ENCODE results near the gene CAMTA1. TPM values are rescaled to one million over a fixed set of nuclear protein-coding genes. Genes with fewer than 3 reads are reported as not detected.

CAMTA1 gene
- total RNA-seq, 1 donor from 2014 or later: 160 TPM

DNA sequence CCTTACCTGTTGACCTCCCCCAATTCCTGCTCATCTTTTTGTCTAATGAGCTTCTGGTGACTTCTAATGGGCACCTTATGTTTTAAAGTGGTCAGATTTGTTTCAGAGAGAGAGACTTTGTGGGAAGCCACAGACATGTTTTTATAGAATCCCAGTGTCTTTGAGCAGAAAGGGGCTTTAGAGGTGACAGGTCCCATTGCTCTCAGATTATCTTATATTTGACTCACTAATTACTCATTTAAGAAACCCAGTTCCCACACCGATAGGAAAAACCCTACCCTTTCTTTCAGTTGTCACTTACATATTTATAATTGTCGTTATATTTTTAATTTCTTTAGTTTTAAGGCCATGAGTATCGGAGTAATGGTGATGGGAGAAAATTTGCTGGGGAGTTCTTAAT lies 215.5 kb downstream of the CAMTA1 start:
- Histone ChIP-seq H3K27ac (replicated peaks) (no peak overlapping the region), H3K27me3 (ENCODE audit: low read depth) (no peaks in the 10 kb centered on the region), H3K36me3 (no peaks in the 10 kb centered on the region), H3K4me3 (no peak overlapping the region), H3K9me3 (replicated peaks) (no peaks in the 10 kb centered on the region), H3K4me1 (no peaks in the 10 kb centered on the region)
- intact Hi-C loops (cut with micrococcal nuclease): no loop called here
- TF ChIP-seq, protein P1, sequence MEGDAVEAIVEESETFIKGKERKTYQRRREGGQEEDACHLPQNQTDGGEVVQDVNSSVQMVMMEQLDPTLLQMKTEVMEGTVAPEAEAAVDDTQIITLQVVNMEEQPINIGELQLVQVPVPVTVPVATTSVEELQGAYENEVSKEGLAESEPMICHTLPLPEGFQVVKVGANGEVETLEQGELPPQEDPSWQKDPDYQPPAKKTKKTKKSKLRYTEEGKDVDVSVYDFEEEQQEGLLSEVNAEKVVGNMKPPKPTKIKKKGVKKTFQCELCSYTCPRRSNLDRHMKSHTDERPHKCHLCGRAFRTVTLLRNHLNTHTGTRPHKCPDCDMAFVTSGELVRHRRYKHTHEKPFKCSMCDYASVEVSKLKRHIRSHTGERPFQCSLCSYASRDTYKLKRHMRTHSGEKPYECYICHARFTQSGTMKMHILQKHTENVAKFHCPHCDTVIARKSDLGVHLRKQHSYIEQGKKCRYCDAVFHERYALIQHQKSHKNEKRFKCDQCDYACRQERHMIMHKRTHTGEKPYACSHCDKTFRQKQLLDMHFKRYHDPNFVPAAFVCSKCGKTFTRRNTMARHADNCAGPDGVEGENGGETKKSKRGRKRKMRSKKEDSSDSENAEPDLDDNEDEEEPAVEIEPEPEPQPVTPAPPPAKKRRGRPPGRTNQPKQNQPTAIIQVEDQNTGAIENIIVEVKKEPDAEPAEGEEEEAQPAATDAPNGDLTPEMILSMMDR (IDR thresholded peaks at IDR 0.05; ENCODE audit: borderline replicate concordance): no peak
- no peak for DNase-seq

- H3K27me3 ChIP-seq (ENCODE audit: low read depth): no peaks in the 10 kb centered on the region
- no peaks in the 10 kb centered on the region for H3K9me3 ChIP-seq (replicated peaks)
- TF ChIP-seq, protein P1 (IDR thresholded peaks at IDR 0.05; ENCODE audit: borderline replicate concordance): no peak
- H3K4me3 ChIP-seq: no peak overlapping the region
- intact Hi-C loops (cut with micrococcal nuclease): no loop called here
- H3K36me3 ChIP-seq: no peaks in the 10 kb centered on the region
- no peak for DNase-seq
- H3K4me1 ChIP-seq: no peaks in the 10 kb centered on the region
- no peak overlapping the region for H3K27ac ChIP-seq (replicated peaks)
Measured at GRCh38 chr1:7002728-7003127, 217.5 kb downstream of the CAMTA1 start.

DNA sequence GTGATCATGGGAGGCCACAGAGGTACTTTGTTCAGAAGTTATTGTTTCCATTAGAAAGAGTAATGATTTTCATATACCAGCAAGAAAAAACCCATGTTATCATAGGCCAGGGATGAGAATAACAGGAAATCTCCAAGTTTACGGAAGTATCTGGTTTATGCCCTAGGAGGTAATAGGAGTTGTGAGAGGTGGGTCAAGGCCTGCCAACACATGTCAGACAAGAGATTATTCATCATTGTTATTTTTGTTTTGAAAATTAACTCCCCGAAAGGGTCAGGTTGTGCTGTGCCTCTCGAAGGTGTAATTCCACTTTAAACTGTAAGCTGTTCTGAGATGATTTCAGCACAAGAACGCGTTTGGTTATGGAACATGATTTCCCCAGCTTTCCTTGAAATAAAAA lies 218.4 kb downstream of the CAMTA1 start:
- H3K36me3 ChIP-seq: no peaks in the 10 kb centered on the region
- H3K4me1 ChIP-seq: no peaks in the 10 kb centered on the region
- TF ChIP-seq, protein P1 (IDR thresholded peaks at IDR 0.05; ENCODE audit: borderline replicate concordance): no peak
- DNase-seq: no peak
- no peaks in the 10 kb centered on the region for H3K9me3 ChIP-seq (replicated peaks)
- H3K27me3 ChIP-seq (ENCODE audit: low read depth): no peaks in the 10 kb centered on the region
- no peak overlapping the region for H3K4me3 ChIP-seq
- no peak overlapping the region for H3K27ac ChIP-seq (replicated peaks)
- intact Hi-C loops (cut with micrococcal nuclease): no loop called here

DNA sequence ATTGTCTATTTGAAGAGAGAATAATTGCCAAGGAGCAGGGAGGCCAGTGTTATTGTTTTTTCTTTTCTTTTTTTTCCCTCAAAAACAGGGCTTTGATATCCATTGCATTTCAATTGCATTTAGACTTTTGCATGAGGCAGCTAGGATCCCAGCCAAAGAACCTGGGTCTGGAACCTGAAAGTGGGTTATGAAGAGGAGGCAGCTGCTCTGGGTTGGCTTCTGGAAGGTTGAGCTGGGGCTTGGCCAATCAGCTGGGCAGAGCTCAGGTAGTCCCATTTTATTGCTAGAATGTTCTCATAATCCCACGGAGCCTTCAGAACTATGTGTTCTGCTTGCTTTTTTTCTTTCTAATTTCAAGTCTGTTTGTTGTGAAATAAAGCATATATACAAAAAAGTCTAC lies 218.9 kb downstream of the CAMTA1 start:
- Histone ChIP-seq H3K27me3 (ENCODE audit: low read depth) (no peaks in the 10 kb centered on the region), H3K4me3 (no peak overlapping the region), H3K27ac (replicated peaks) (no peak overlapping the region), H3K36me3 (no peaks in the 10 kb centered on the region), H3K9me3 (replicated peaks) (no peaks in the 10 kb centered on the region), H3K4me1 (no peaks in the 10 kb centered on the region)
- DNase-seq: no peak
- intact Hi-C loops (cut with micrococcal nuclease): no loop called here
- TF ChIP-seq, protein P1 (IDR thresholded peaks at IDR 0.05; ENCODE audit: borderline replicate concordance): no peak

- Histone ChIP-seq H3K27me3 (ENCODE audit: low read depth) (no peaks in the 10 kb centered on the region), H3K36me3 (no peaks in the 10 kb centered on the region), H3K9me3 (replicated peaks) (no peaks in the 10 kb centered on the region), H3K27ac (replicated peaks) (no peak overlapping the region), H3K4me3 (no peak overlapping the region), H3K4me1 (no peaks in the 10 kb centered on the region)
- DNase-seq: no peak
- intact Hi-C loops (cut with micrococcal nuclease): no loop called here
- TF ChIP-seq, protein P1 (IDR thresholded peaks at IDR 0.05; ENCODE audit: borderline replicate concordance): no peak
Measured at GRCh38 chr1:7005762-7006161, 220.5 kb downstream of the CAMTA1 start.

Measured in left ventricle myocardium inferior (tissue), 1 donor.